Testis (tissue), 3 donors: ENCODE results near the gene ARHGAP27. TPM values are rescaled to one million over a fixed set of nuclear protein-coding genes. Genes with fewer than 3 reads are reported as not detected.
"Not testable (repeated sequence)": the region's sequence is repeated elsewhere in the genome, so short reads cannot be mapped to it uniquely, and the experiment has no call there.

ENCODE experiments used
- DNase-seq: peaks from one replicate; pipeline ENCODE4 v3.0.0-alpha.2; 2019
- H3K27ac ChIP-seq, 2 donors: fragments of 200-600 bp; sonication (generic); one replicate each; pipeline ENCODE4 v1.5.1; 2019
- H3K27me3 ChIP-seq: fragments of 200-600 bp; sonication (generic); one replicate; pipeline ENCODE4 v1.5.1; 2019
- H3K36me3 ChIP-seq: fragments of 200-600 bp; sonication (generic); one replicate; pipeline ENCODE4 v1.5.1; 2017; ENCODE audit warnings: low read depth; ENCODE audit errors: missing control alignments
- H3K4me1 ChIP-seq: fragments of 200-600 bp; sonication (generic); one replicate; pipeline ENCODE4 v1.5.1; 2019
- H3K4me3 ChIP-seq, 2 donors: fragments of 200-600 bp; sonication (generic); one replicate each; pipeline ENCODE4 v1.5.1; 2017 to 2019
- H3K9me3 ChIP-seq: fragments of 200-600 bp; sonication (generic); one replicate; pipeline ENCODE4 v1.5.1; 2017
- CTCF ChIP-seq, 3 experiments: fragments of 450-650 bp in 2 of 3; fragments of 200-600 bp in 1 of 3; sonication (generic) in 1 of 3; IDR thresholded peaks; one replicate each; pipeline ENCODE4 v1.5.1; 2016 to 2019; ENCODE audit warnings: antibody characterized with exemption in 3 of 3, mild to moderate bottlenecking in 2 of 3, moderate library complexity in 1 of 3
- POLR2A ChIP-seq: fragments of 450-650 bp; IDR thresholded peaks from one replicate; pipeline ENCODE4 v1.6.1; 2017; ENCODE audit warnings: antibody characterized with exemption, mild to moderate bottlenecking, moderate library complexity
- WGBS, 2 donors: methylation state at CpG; one replicate each; pipeline ENCODE4 v1.1.5; 2018; 5-methylcytosine and 5-hydroxymethylcytosine counted together
- intact Hi-C: fragments of 100-400 bp; cut with DNase I; formaldehyde crosslinking; loops from one replicate; pipeline ENCODE4 v1.15.1; 2023; ENCODE audit warnings: low total_unique reads
- polyA plus RNA-seq: library from polyadenylated mRNA; stranded (reverse); fragments of 350-450 nt; fragmentation: Illumina TruSeq; extraction: RNeasy Lipid Tissue Mini Kit (QIAGEN cat#74804); gene quantifications from one replicate; pipeline ENCODE4 v1.2.3, GENCODE V29; 2014; ENCODE audit warnings: low read depth, low replicate concordance; ENCODE audit not compliant: insufficient read depth
- total RNA-seq, 2 donors: library from RNA; depleted of rRNA; stranded (reverse); fragments of >200 nt; gene quantifications; one replicate each; pipeline ENCODE4 v1.2.3, GENCODE V29; 2016

The ARHGAP27 gene
- total and polyA plus RNA-seq, 3 donors from 2014 or later: 17.7 to 22.8 (median 21.4) TPM

- H3K4me3 ChIP-seq: no peak overlapping the region
- H3K9me3 ChIP-seq: no peaks in the 10 kb centered on the region
- no peak overlapping the region for H3K27ac ChIP-seq
- TF ChIP-seq CTCF (IDR thresholded peaks at IDR 0.05) (no peak), POLR2A (no peak)
- no peaks in the 10 kb centered on the region for H3K36me3 ChIP-seq
- H3K4me1 ChIP-seq: peaks cover 20% of the 10 kb centered on the region
- 39 to 46% methylated on average over 3 of the region's 3 CpGs for WGBS, 2 donors
- no peaks in the 10 kb centered on the region for H3K27me3 ChIP-seq
- intact Hi-C loops: no loop called here
- DNase-seq: peak; percentile 24
These were observed 87.0 kb downstream of the ARHGAP27 start for GRCh38 chr17:45345554-45346215.

GRCh38 chr17:45345246-45345553 is 87.5 kb downstream of the ARHGAP27 start:
- peaks cover 20% of the 10 kb centered on the region for H3K4me1 ChIP-seq
- H3K27ac ChIP-seq: no peak overlapping the region
- 62 to 67% methylated on average over 3 of the region's 3 CpGs for WGBS, 2 donors
- no peak overlapping the region for H3K4me3 ChIP-seq
- TF ChIP-seq CTCF (IDR thresholded peaks at IDR 0.05): no peak
- TF ChIP-seq POLR2A: no peak
- H3K27me3 ChIP-seq: no peaks in the 10 kb centered on the region
- H3K36me3 ChIP-seq: no peaks in the 10 kb centered on the region
- intact Hi-C loops: no loop called here
- H3K9me3 ChIP-seq: no peaks in the 10 kb centered on the region
- DNase-seq: no peak

- not testable (repeated sequence) for H3K27me3 ChIP-seq
These were observed 88.6 kb downstream of the ARHGAP27 start for GRCh38 chr17:45343967-45344664.

More at GRCh38 chr17:45343967-45344664, 88.6 kb downstream of the ARHGAP27 start:
- intact Hi-C loops, H3K36me3 ChIP-seq, H3K27ac ChIP-seq, H3K9me3 ChIP-seq, DNase-seq, H3K4me3 ChIP-seq: not testable (repeated sequence)
- 89 to 94% methylated on average over 10 of the region's 10 CpGs for WGBS, 2 donors
- peaks cover 20% of the 10 kb centered on the region for H3K4me1 ChIP-seq

Other genes starting within 250 kb of the ARHGAP27 start
- 10 to 100 TPM; 11.1 to 15.8 TPM for gene FMNL1, start 211.0 kb downstream of the ARHGAP27 start, total RNA-seq
- 13.9 TPM for gene FMNL1, start 211.0 kb downstream of the ARHGAP27 start, polyA plus RNA-seq
- 10 to 100 TPM; 15.5 to 47.4 TPM for gene SPATA32, start 170.8 kb downstream of the ARHGAP27 start, total RNA-seq
- 72.0 TPM for gene SPATA32, start 170.8 kb downstream of the ARHGAP27 start, polyA plus RNA-seq
- 10 to 100 TPM; 12.4 to 14.6 TPM for gene MAP3K14, start 115.8 kb downstream of the ARHGAP27 start, total RNA-seq
- gene MAP3K14, start 115.8 kb downstream of the ARHGAP27 start, polyA plus RNA-seq: 24.9 TPM
- 10 to 100 TPM; 31.8 to 39.1 TPM for gene PLEKHM1, start 57.9 kb upstream of the ARHGAP27 start, total RNA-seq
- 17.8 TPM for gene PLEKHM1, start 57.9 kb upstream of the ARHGAP27 start, polyA plus RNA-seq